Nephron progenitor cell (in vitro differentiated cells): ENCODE measurements around the gene ACTR6.
"Not testable (repeated sequence)": the region's sequence is repeated elsewhere in the genome, so short reads cannot be mapped to it uniquely, and the experiment has no call there.

Source experiments
- DNase-seq: peaks from one replicate; pipeline ENCODE4 v3.0.0; 2021
- H3K27ac Mint-ChIP-seq: 2 replicates; pipeline ENCODE4 v1.8.0; 2021; ENCODE audit warnings: mild to moderate bottlenecking, moderate library complexity, mixed read lengths
- H3K27me3 Mint-ChIP-seq: 2 replicates; pipeline ENCODE4 v1.8.0; 2021; ENCODE audit warnings: mild to moderate bottlenecking, low read depth, mixed read lengths; ENCODE audit not compliant: poor library complexity
- H3K36me3 Mint-ChIP-seq: 2 replicates; pipeline ENCODE4 v1.8.0; 2021; ENCODE audit warnings: low read depth, mixed read lengths
- H3K4me1 Mint-ChIP-seq: 2 replicates; pipeline ENCODE4 v1.8.0; 2021; ENCODE audit warnings: mixed read lengths
- H3K4me3 Mint-ChIP-seq: 2 replicates; pipeline ENCODE4 v1.8.0; 2021; ENCODE audit warnings: mild to moderate bottlenecking, moderate library complexity, mixed read lengths
- H3K9me3 Mint-ChIP-seq: 2 replicates; pipeline ENCODE4 v1.8.0; 2021; ENCODE audit warnings: mild to moderate bottlenecking, moderate library complexity, mixed read lengths
- CTCF ChIP-seq: fragments of 200-600 bp; sonication (generic); IDR thresholded peaks from 2 replicates; pipeline ENCODE4 v1.5.0; 2021; ENCODE audit warnings: antibody characterized with exemption

ACTR6 gene

GRCh38 chr12:100173111-100173510, 27.5 kb upstream of the ACTR6 start:
- H3K9me3 Mint-ChIP-seq: no peaks in the 10 kb centered on the region
- no peaks in the 10 kb centered on the region for H3K36me3 Mint-ChIP-seq
- H3K4me1 Mint-ChIP-seq: peaks cover 10% of the 10 kb centered on the region
- no peak for DNase-seq
- H3K27me3 Mint-ChIP-seq: no peaks in the 10 kb centered on the region
- H3K27ac Mint-ChIP-seq: no peak overlapping the region
- no peak for TF ChIP-seq CTCF
- no peak overlapping the region for H3K4me3 Mint-ChIP-seq

GRCh38 chr12:100174495-100174894, 26.1 kb upstream of the ACTR6 start:
- Mint-ChIP-seq H3K4me1 (peaks cover 10% of the 10 kb centered on the region), H3K36me3 (no peaks in the 10 kb centered on the region), H3K27ac (no peak overlapping the region), H3K27me3 (no peaks in the 10 kb centered on the region), H3K4me3 (no peak overlapping the region), H3K9me3 (no peaks in the 10 kb centered on the region)
- DNase-seq: no peak
- TF ChIP-seq CTCF: no peak

- not testable (repeated sequence) for H3K4me3 Mint-ChIP-seq, H3K27me3 Mint-ChIP-seq
Measured at GRCh38 chr12:100176493-100176892, 24.1 kb upstream of the ACTR6 start.

GRCh38 chr12:100179252-100179651, 21.4 kb upstream of the ACTR6 start:
- TF ChIP-seq CTCF: no peak
- H3K27me3 Mint-ChIP-seq: no peaks in the 10 kb centered on the region

More at GRCh38 chr12:100176493-100176892, 24.1 kb upstream of the ACTR6 start:
- not testable (repeated sequence) for H3K27ac Mint-ChIP-seq, H3K4me1 Mint-ChIP-seq, DNase-seq, H3K9me3 Mint-ChIP-seq, H3K36me3 Mint-ChIP-seq

GRCh38 chr12:100184549-100185145, 16.0 kb upstream of the ACTR6 start:
- DNase-seq: no peak
- H3K27ac Mint-ChIP-seq: peak overlapping the region; percentile 81
- H3K9me3 Mint-ChIP-seq: no peaks in the 10 kb centered on the region
- no peak overlapping the region for H3K4me3 Mint-ChIP-seq
- H3K36me3 Mint-ChIP-seq: no peaks in the 10 kb centered on the region
- no peaks in the 10 kb centered on the region for H3K27me3 Mint-ChIP-seq
- no peak for TF ChIP-seq CTCF
- H3K4me1 Mint-ChIP-seq: peaks cover 10% of the 10 kb centered on the region

More at GRCh38 chr12:100179252-100179651, 21.4 kb upstream of the ACTR6 start:
- Mint-ChIP-seq H3K27ac (no peak overlapping the region), H3K36me3 (no peaks in the 10 kb centered on the region), H3K4me3 (no peak overlapping the region), H3K4me1 (peaks cover 6% of the 10 kb centered on the region), H3K9me3 (no peaks in the 10 kb centered on the region)
- DNase-seq: no peak

- H3K36me3 Mint-ChIP-seq: no peaks in the 10 kb centered on the region
- TF ChIP-seq CTCF: no peak
- H3K4me1 Mint-ChIP-seq: peaks cover 10% of the 10 kb centered on the region
- H3K27me3 Mint-ChIP-seq: no peaks in the 10 kb centered on the region
- H3K4me3 Mint-ChIP-seq: no peak overlapping the region
- no peaks in the 10 kb centered on the region for H3K9me3 Mint-ChIP-seq
- no peak for DNase-seq
- peak overlapping the region; percentile 81 for H3K27ac Mint-ChIP-seq
Measured at GRCh38 chr12:100185361-100185894, 15.2 kb upstream of the ACTR6 start.
